SK-N-SH (cell line): ENCODE data around the gene UBA1. TPM values are rescaled to one million over a fixed set of nuclear protein-coding genes. Genes with fewer than 3 reads are reported as not detected.
A peak's percentile ranks its signal among the peaks of the same experiment; 100 is the strongest.

Experiments used
- CTCF ChIA-PET: fragments of 300-600, 350-600 bp; formaldehyde crosslinking; extraction: SDS; loops from one replicate; lab custom pipeline; 2021; lab: Yijun Ruan, JAX
- POLR2A ChIA-PET: fragments of 350-600 bp; sonication (Branson Sonifier 250); formaldehyde crosslinking; extraction: SDS; loops from one replicate; lab custom pipeline; 2020; ENCODE audit warnings: antibody characterized with exemption, inconsistent platforms; lab: Yijun Ruan, JAX
- DNase-seq: peaks from one replicate; pipeline ENCODE4 v3.0.0; 2012
- H2AFZ ChIP-seq: fragments of 200-600 bp; sonication (generic); 2 replicates; pipeline ENCODE4 v1.8.1; 2016; ENCODE audit warnings: antibody characterized with exemption, mild to moderate bottlenecking, low read depth
- H3F3A ChIP-seq: fragments of 200-600 bp; sonication (generic); replicated peaks from 2 replicates; pipeline ENCODE3; 2016; ENCODE audit warnings: antibody characterized with exemption, mild to moderate bottlenecking; ENCODE audit not compliant: insufficient read depth
- H3K27ac ChIP-seq, 2 experiments: fragments of 200-500 bp in 1 of 2; fragments of 200-600 bp in 1 of 2; sonication (Bioruptor generic) in 1 of 2; sonication (generic), shearing (Covaris generic) in 1 of 2; 2 replicates each; pipeline versions ENCODE4 v1.5.1 to v1.6.1; 2014 to 2016; ENCODE audit warnings: low read depth in 2 of 2, inconsistent platforms in 1 of 2, low read length in 1 of 2, mild to moderate bottlenecking in 1 of 2, mixed read lengths in 1 of 2
- H3K27me3 ChIP-seq: fragments of 200-600 bp; sonication (generic), shearing (Covaris generic); 2 replicates; pipeline ENCODE4 v1.6.1; 2016; ENCODE audit warnings: mixed run types; ENCODE audit not compliant: insufficient read depth
- H3K36me3 ChIP-seq, 2 experiments: fragments of 200-500 bp in 1 of 2; fragments of 200-600 bp in 1 of 2; sonication (Bioruptor generic) in 1 of 2; sonication (generic) in 1 of 2; replicated peaks in 1 of 2; 2 replicates each; pipeline versions ENCODE3 to v1.5.1; 2014 to 2016; ENCODE audit warnings: low read length in 1 of 2, mild to moderate bottlenecking in 1 of 2; ENCODE audit not compliant: insufficient read depth in 2 of 2, control insufficient read depth in 1 of 2
- H3K4me1 ChIP-seq, 2 experiments: fragments of 200-500 bp in 1 of 2; fragments of 200-600 bp in 1 of 2; sonication (Bioruptor generic) in 1 of 2; sonication (generic), shearing (Covaris generic) in 1 of 2; 2 replicates each; pipeline versions ENCODE4 v1.5.1 to v1.6.1; 2014 to 2016; ENCODE audit warnings: low read depth in 1 of 2, low read length in 1 of 2, mixed run types in 1 of 2; ENCODE audit not compliant: insufficient read depth in 2 of 2, control insufficient read depth in 1 of 2
- H3K4me2 ChIP-seq: fragments of 200-600 bp; sonication (generic), shearing (Covaris generic); 2 replicates; pipeline ENCODE4 v1.6.1; 2017; ENCODE audit warnings: mixed run types
- H3K4me3 ChIP-seq, 2 experiments: fragments of 200-500 bp in 1 of 2; fragments of 200-600 bp in 1 of 2; sonication (Bioruptor generic) in 1 of 2; sonication (generic), shearing (Covaris generic) in 1 of 2; 2 replicates each; pipeline versions ENCODE4 v1.5.1 to v1.8.1; 2014 to 2016; ENCODE audit warnings: low read depth in 2 of 2, inconsistent platforms in 1 of 2, low read length in 1 of 2, mild to moderate bottlenecking in 1 of 2, mixed read lengths in 1 of 2, moderate library complexity in 1 of 2
- H3K79me2 ChIP-seq: fragments of 200-600 bp; sonication (generic); 2 replicates; pipeline ENCODE4 v1.8.1; 2017; ENCODE audit warnings: mild to moderate bottlenecking; ENCODE audit not compliant: insufficient read depth
- H3K9ac ChIP-seq: fragments of 200-600 bp; sonication (generic); 2 replicates; pipeline ENCODE4 v1.6.1; 2017; ENCODE audit warnings: mixed run types
- H3K9me2 ChIP-seq: fragments of 200-600 bp; sonication (generic); 2 replicates; pipeline ENCODE4 v1.6.1; 2017; ENCODE audit warnings: mixed run types
- H3K9me3 ChIP-seq: fragments of 200-600 bp; sonication (generic); 2 replicates; pipeline ENCODE4 v1.6.1; 2017; ENCODE audit warnings: mixed run types, mild to moderate bottlenecking, moderate library complexity
- H4K20me1 ChIP-seq: fragments of 200-600 bp; sonication (generic); 2 replicates; pipeline ENCODE4 v1.6.1; 2017; ENCODE audit warnings: mild to moderate bottlenecking, mixed run types; ENCODE audit not compliant: insufficient read depth
- EP300 ChIP-seq, 2 experiments: IDR thresholded peaks; 2 replicates each; pipeline versions ENCODE4 v1.4.0 to v1.6.1; 2012; ENCODE audit warnings: borderline replicate concordance in 1 of 2, low read depth in 1 of 2, low read length in 1 of 2
- EZH2phosphoT487 ChIP-seq: fragments of 200-600 bp; sonication (generic); IDR thresholded peaks from 2 replicates; pipeline ENCODE4 v1.6.1; 2017; ENCODE audit warnings: low read depth, mixed run types, mild to moderate bottlenecking, antibody characterized with exemption, moderate library complexity, borderline replicate concordance
- FOXJ3 ChIP-seq: sonication (generic); formaldehyde crosslinking; IDR thresholded peaks from 2 replicates; pipeline ENCODE4 v1.5.1; 2020; ENCODE audit warnings: mild to moderate bottlenecking, missing genetic modification reagents
- FOXM1 ChIP-seq: IDR thresholded peaks from 2 replicates; pipeline ENCODE4 v1.4.0; 2012; ENCODE audit warnings: low read depth, mild to moderate bottlenecking
- GABPA ChIP-seq: IDR thresholded peaks from 2 replicates; pipeline ENCODE4 v1.4.0; 2012; ENCODE audit warnings: low read depth, mild to moderate bottlenecking
- GATA2 ChIP-seq: sonication (generic); formaldehyde crosslinking; IDR thresholded peaks from 2 replicates; pipeline ENCODE4 v1.5.0; 2020; ENCODE audit warnings: mild to moderate bottlenecking, missing genetic modification reagents
- MXI1 ChIP-seq: IDR thresholded peaks from 2 replicates; pipeline ENCODE4 v1.6.1; 2012; ENCODE audit warnings: mild to moderate bottlenecking, low read depth, low read length, improper control_type of control experiment
- NRF1 ChIP-seq: IDR thresholded peaks from 2 replicates; pipeline ENCODE4 v1.6.1; 2012; ENCODE audit warnings: low read depth, mild to moderate bottlenecking, low read length
- SMC3 ChIP-seq: IDR thresholded peaks from 2 replicates; pipeline ENCODE4 v1.6.1; 2012; ENCODE audit warnings: low read depth, low read length, improper control_type of control experiment
- TAF1 ChIP-seq: IDR thresholded peaks from 2 replicates; pipeline ENCODE4 v1.6.1; 2012; ENCODE audit warnings: low read depth, mild to moderate bottlenecking, low read length, moderate library complexity, borderline replicate concordance
- TEAD4 ChIP-seq: IDR thresholded peaks from 2 replicates; pipeline ENCODE4 v1.4.0; 2012; ENCODE audit warnings: mild to moderate bottlenecking, borderline replicate concordance; ENCODE audit not compliant: insufficient read depth
- WGBS: methylation state at CpG from one replicate; pipeline ENCODE4 v1.1.6; 2017; ENCODE audit warnings: low lambda C conversion rate; 5-methylcytosine and 5-hydroxymethylcytosine counted together
- polyA plus RNA-seq, 3 experiments: library from polyadenylated mRNA; depleted of rRNA; stranded (reverse); fragments of >200 nt; gene quantifications; 2 replicates each; pipeline ENCODE4 v1.2.3, GENCODE V29; 2012
- TF ChIP-seq, protein P1 (sequence below): IDR thresholded peaks from 2 replicates; pipeline ENCODE4 v1.4.0; 2012; ENCODE audit warnings: low read depth, borderline replicate concordance
- TF ChIP-seq, protein P2 (sequence below): fragments of 200-600 bp; sonication (generic); IDR thresholded peaks from 2 replicates; pipeline ENCODE4 v1.6.1; 2017; ENCODE audit warnings: antibody characterized with exemption, mild to moderate bottlenecking, moderate library complexity
- TF ChIP-seq, protein P3 (sequence below): fragments of 150-350 bp; IDR thresholded peaks from 2 replicates; pipeline ENCODE4 v1.6.1; 2017; ENCODE audit warnings: antibody characterized with exemption, low read length, low read depth, borderline replicate concordance

The UBA1 gene
- polyA plus RNA-seq, 1 of the 3 experiments (the other 2 are of a cell fraction): 283 TPM

DNA sequence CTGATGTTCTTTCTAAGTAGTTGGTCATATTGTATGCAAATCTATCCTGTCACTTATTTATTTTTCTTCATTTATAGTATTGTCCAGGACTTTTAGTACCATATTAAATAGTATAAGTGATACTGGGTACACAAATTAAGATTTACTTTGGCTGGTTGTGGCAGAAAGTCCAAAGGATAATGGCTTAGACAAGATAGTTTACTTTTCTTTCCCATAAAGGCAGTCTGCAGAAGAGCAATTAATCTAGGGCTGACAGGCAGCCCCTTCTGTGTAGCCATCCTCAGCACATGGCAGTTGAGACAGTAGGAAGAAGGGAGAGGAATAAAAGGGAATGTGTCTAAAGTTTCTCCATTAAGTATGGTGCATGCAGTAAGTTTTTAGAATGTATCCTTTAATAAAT is 42.2 kb upstream of the UBA1 start:
- DNase-seq: no peak
- no peaks in the 10 kb centered on the region; the same call in 1 of the 2 replicates for H3K27me3 ChIP-seq
- peaks cover 26% of the 10 kb centered on the region for H4K20me1 ChIP-seq
- no peak overlapping the region for H3K4me2 ChIP-seq
- CTCF ChIA-PET: no interaction called here
- no peak overlapping the region for H3K27ac ChIP-seq
- H3K9me3 ChIP-seq: no peaks in the 10 kb centered on the region
- H3K79me2 ChIP-seq: peaks cover 94% of the 10 kb centered on the region
- H3K36me3 ChIP-seq: peaks cover 0 to 8% of the 10 kb centered on the region in 2 experiments
- TF ChIP-seq FOXJ3 (CRISPR knock-in tag) (no peak), SMC3 (no peak)
- TF ChIP-seq, protein P1, sequence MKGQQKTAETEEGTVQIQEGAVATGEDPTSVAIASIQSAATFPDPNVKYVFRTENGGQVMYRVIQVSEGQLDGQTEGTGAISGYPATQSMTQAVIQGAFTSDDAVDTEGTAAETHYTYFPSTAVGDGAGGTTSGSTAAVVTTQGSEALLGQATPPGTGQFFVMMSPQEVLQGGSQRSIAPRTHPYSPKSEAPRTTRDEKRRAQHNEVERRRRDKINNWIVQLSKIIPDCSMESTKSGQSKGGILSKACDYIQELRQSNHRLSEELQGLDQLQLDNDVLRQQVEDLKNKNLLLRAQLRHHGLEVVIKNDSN: no peak
- H3K4me3 ChIP-seq: no peak overlapping the region
- H3K9ac ChIP-seq: no peak overlapping the region
- POLR2A ChIA-PET: no interaction called here
- no peak overlapping the region for H2AFZ ChIP-seq
- H3K4me1 ChIP-seq: peaks cover 0 to 9% of the 10 kb centered on the region in 2 experiments; a peak in 1 of 4 replicates
- H3K9me2 ChIP-seq: no peaks in the 10 kb centered on the region
- H3F3A ChIP-seq: no peaks in the 10 kb centered on the region

DNA sequence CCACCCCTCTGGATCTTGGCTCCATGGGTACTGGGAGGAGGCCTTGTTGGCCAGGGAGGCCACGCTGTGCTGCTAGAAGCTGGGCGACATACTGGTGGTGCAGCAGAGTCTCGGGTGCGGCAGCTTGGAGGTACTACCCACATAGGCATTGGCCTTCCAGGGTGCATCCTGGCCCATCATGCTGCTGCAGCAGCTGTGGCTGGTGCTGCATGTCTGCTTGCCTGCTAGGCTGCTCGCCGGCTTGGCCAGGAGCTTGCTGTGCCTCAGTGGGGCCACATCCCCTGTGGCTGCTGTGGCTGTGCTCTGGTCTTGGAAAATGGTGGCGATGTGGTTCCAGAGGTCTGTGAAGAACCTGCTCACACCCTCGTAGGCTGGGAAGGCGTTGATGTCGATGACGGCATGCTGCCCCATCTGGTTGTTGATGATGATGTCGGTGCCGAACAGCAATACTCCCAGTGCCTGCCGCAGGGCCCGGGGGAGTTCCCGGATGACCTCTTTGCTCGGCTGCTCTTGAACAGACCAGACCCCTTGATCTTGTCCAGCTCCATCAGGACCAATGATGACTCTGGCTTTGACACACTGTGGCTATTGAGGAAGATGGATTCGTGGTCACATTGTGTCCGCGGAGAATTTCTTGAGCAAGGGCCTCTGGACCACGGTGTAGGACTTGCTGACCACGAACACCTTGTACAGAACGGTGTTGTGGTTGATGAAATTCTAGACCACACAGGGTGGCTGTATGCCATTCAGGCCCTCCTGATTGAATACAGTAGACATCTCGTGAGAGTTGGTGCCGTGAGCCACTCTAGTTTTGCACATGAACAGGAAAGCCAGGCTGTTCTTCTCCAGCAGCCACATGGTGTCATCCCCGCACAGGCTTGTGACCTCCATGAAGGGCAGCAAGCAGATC is 36.8 kb upstream of the UBA1 start:
- peaks cover 11% of the 10 kb centered on the region; the same call in 1 of the 2 replicates for H4K20me1 ChIP-seq
- no peak overlapping the region for H2AFZ ChIP-seq
- H3K9me3 ChIP-seq: no peaks in the 10 kb centered on the region
- H3K27me3 ChIP-seq: no peaks in the 10 kb centered on the region; the same call in 1 of the 2 replicates
- peaks cover 96% of the 10 kb centered on the region for H3K79me2 ChIP-seq
- peaks cover 0 to 8% of the 10 kb centered on the region in 2 experiments for H3K36me3 ChIP-seq
- no peak overlapping the region for H3K27ac ChIP-seq
- no peaks in the 10 kb centered on the region for H3K9me2 ChIP-seq
- ChIA-PET POLR2A (no interaction called here), CTCF (interaction anchor here (0.7 kb wide), 1 partner anchor 22 kb away, joined by 3 read pairs; no protein-coding TSS in a partner anchor)
- H3K9ac ChIP-seq: no peak overlapping the region
- H3K4me1 ChIP-seq: no peaks in the 10 kb centered on the region
- 76% methylated on average over 10 of the region's 26 CpGs for WGBS
- H3K4me3 ChIP-seq: no peak overlapping the region
- no peak overlapping the region for H3K4me2 ChIP-seq
- H3F3A ChIP-seq: peaks cover 2% of the 10 kb centered on the region
- no peak for DNase-seq
- TF ChIP-seq SMC3: no peak
- no peak for TF ChIP-seq FOXM1
- no peak for TF ChIP-seq TEAD4
- no peak for TF ChIP-seq MXI1
- TF ChIP-seq EP300 (IDR thresholded peaks at IDR 0.05; ENCODE audit: borderline replicate concordance in 1 of 2, low read depth in 1 of 2, low read length in 1 of 2): no peak

DNA sequence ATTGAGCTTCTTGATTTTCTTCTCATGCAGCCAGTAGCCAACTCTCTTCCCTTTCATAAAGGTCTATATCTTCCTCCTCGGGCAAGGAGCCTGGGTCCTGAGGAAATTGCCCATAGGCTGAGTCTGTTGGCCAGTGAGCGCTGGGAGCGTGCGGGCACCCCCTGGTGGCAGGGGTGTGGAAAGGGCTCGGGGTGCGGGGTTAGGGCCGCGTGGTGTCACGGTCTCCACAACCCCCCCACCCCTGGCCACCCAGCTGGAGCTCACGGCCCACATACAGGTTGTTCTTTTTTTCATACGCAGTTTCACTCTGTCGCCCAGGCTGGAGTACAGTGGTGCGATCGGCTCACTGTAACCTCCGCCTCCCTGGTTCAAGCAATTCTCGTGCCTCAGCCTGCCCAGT is 35.5 kb upstream of the UBA1 start:
- Histone ChIP-seq H3K9me3 (no peaks in the 10 kb centered on the region), H3K9me2 (no peaks in the 10 kb centered on the region), H3K79me2 (peaks cover 91% of the 10 kb centered on the region), H3K4me1 (no peaks in the 10 kb centered on the region), H3K4me3 (no peak overlapping the region), H3K27ac (no peak overlapping the region), H3F3A (peaks cover 2% of the 10 kb centered on the region), H3K36me3 (peaks cover 0 to 8% of the 10 kb centered on the region in 2 experiments), H2AFZ (no peak overlapping the region), H3K27me3 (no peaks in the 10 kb centered on the region; the same call in 1 of the 2 replicates), H3K4me2 (no peak overlapping the region), H3K9ac (no peak overlapping the region), H4K20me1 (peaks cover 11% of the 10 kb centered on the region; the same call in 1 of the 2 replicates)
- CTCF ChIA-PET: interaction anchor here (1.1 to 1.3 kb wide), 2 partner anchors 10 to 65 kb away, joined by 3 to 5 read pairs; no protein-coding TSS in a partner anchor
- POLR2A ChIA-PET: no interaction called here
- DNase-seq: peak; percentile 32
- TF ChIP-seq, protein P2, sequence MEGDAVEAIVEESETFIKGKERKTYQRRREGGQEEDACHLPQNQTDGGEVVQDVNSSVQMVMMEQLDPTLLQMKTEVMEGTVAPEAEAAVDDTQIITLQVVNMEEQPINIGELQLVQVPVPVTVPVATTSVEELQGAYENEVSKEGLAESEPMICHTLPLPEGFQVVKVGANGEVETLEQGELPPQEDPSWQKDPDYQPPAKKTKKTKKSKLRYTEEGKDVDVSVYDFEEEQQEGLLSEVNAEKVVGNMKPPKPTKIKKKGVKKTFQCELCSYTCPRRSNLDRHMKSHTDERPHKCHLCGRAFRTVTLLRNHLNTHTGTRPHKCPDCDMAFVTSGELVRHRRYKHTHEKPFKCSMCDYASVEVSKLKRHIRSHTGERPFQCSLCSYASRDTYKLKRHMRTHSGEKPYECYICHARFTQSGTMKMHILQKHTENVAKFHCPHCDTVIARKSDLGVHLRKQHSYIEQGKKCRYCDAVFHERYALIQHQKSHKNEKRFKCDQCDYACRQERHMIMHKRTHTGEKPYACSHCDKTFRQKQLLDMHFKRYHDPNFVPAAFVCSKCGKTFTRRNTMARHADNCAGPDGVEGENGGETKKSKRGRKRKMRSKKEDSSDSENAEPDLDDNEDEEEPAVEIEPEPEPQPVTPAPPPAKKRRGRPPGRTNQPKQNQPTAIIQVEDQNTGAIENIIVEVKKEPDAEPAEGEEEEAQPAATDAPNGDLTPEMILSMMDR: peak; percentile 21; the same call in 1 of the 2 replicates
- TF ChIP-seq GABPA (no peak), TEAD4 (no peak), NRF1 (no peak), TAF1 (no peak), GATA2 (CRISPR knock-in tag) (no peak), EZH2phosphoT487 (no peak)
- TF ChIP-seq, protein P3, sequence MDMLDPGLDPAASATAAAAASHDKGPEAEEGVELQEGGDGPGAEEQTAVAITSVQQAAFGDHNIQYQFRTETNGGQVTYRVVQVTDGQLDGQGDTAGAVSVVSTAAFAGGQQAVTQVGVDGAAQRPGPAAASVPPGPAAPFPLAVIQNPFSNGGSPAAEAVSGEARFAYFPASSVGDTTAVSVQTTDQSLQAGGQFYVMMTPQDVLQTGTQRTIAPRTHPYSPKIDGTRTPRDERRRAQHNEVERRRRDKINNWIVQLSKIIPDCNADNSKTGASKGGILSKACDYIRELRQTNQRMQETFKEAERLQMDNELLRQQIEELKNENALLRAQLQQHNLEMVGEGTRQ: no peak
- 91% methylated on average over 16 of the region's 16 CpGs for WGBS
